Ovary (tissue), 3 donors: Measurements from ENCODE around the gene DNMT3A.

Experiments
- EP300 ChIP-seq: sonication (generic); formaldehyde crosslinking; IDR thresholded peaks from one replicate; pipeline ENCODE4 v1.6.1; 2017; ENCODE audit warnings: antibody characterized with exemption
- POLR2A ChIP-seq: fragments of 450-650 bp; IDR thresholded peaks from one replicate; pipeline ENCODE4 v1.6.1; 2017; ENCODE audit warnings: antibody characterized with exemption, mild to moderate bottlenecking, moderate library complexity
- TF ChIP-seq, protein P1 (sequence below), 3 donors: fragments of 450-650 bp in 2 of 3; fragments of 200-600 bp in 1 of 3; IDR thresholded peaks; one replicate each; pipeline versions ENCODE4 v1.5.1 to v1.8.0; 2016 to 2022; ENCODE audit warnings: antibody characterized with exemption in 3 of 3, mild to moderate bottlenecking in 1 of 3
- donor health status: DM: no; HTN: no; CAD: no.

DNA sequence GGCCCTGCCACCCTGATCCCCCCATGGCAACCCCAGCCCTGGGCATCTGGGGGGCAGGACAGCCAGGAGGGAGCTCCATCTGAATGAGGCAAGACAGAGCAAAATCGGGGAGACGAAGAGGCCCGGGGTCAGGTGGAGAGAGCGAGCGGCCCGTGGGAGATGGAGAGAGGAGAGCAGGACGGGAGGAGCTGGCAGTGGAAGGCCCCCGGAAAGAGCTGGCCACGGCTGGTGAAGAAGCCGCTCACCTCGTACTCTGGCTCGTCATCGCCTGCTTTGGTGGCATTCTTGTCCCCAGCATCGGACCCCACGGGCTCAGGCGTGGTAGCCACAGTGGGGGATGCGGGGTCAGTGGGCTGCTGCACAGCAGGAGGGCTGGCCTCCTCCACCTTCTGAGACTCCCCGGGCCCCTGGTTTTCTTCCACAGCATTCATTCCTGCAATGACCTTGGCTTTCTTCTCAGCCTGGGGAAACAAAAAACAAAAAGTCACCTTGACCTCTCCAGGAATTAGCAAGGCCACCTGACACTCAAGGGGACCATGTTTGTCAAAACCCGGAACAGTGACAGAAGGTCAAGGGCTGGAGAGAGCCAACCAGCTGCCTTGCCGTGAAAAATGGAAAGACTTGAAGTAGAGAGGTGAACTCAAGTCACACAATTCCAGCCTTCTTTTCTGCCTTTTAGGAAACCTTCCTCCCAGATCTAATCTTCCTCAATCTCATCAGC lies 93.8 kb downstream of the DNMT3A start:
- TF ChIP-seq, protein P1, sequence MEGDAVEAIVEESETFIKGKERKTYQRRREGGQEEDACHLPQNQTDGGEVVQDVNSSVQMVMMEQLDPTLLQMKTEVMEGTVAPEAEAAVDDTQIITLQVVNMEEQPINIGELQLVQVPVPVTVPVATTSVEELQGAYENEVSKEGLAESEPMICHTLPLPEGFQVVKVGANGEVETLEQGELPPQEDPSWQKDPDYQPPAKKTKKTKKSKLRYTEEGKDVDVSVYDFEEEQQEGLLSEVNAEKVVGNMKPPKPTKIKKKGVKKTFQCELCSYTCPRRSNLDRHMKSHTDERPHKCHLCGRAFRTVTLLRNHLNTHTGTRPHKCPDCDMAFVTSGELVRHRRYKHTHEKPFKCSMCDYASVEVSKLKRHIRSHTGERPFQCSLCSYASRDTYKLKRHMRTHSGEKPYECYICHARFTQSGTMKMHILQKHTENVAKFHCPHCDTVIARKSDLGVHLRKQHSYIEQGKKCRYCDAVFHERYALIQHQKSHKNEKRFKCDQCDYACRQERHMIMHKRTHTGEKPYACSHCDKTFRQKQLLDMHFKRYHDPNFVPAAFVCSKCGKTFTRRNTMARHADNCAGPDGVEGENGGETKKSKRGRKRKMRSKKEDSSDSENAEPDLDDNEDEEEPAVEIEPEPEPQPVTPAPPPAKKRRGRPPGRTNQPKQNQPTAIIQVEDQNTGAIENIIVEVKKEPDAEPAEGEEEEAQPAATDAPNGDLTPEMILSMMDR (IDR thresholded peaks at IDR 0.05) = no peak
- TF ChIP-seq POLR2A (no peak), EP300 (no peak)
